Measurements from ENCODE around the gene TNFRSF1B.

The TNFRSF1B gene

DNA sequence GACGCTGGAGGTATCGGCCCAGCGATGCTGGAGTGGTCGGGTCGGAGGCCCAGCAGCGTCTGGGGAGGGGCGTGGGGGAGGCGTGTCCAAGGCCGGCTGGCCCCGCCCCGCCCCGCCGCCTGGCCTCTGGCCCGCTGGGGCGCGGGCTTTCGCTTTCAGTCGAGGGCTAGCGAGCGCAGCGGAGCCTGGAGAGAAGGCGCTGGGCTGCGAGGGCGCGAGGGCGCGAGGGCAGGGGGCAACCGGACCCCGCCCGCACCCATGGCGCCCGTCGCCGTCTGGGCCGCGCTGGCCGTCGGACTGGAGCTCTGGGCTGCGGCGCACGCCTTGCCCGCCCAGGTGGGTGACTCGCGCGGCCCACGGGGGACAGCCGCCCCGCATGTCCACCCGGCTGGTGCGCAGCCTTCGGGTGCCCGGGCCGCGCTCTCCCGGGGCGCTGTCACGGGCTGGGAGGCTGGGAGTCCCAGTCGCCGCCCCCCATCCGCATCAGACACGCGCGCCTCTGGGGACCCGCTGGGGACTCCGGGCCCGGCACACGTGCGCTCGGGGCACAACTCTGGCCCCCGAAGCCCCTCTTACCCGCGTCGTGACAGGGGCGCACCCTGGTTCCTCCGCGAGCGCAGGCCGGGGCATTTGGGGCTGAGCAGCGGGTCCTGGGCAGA, at the start of gene TNFRSF1B:
TNFRSF1B (plus strand) TSS at position 158 of the 659 bp plus-strand sequence; CDS start at position 259, 101 bp downstream.
- FAIRE-seq: no peak

DNA sequence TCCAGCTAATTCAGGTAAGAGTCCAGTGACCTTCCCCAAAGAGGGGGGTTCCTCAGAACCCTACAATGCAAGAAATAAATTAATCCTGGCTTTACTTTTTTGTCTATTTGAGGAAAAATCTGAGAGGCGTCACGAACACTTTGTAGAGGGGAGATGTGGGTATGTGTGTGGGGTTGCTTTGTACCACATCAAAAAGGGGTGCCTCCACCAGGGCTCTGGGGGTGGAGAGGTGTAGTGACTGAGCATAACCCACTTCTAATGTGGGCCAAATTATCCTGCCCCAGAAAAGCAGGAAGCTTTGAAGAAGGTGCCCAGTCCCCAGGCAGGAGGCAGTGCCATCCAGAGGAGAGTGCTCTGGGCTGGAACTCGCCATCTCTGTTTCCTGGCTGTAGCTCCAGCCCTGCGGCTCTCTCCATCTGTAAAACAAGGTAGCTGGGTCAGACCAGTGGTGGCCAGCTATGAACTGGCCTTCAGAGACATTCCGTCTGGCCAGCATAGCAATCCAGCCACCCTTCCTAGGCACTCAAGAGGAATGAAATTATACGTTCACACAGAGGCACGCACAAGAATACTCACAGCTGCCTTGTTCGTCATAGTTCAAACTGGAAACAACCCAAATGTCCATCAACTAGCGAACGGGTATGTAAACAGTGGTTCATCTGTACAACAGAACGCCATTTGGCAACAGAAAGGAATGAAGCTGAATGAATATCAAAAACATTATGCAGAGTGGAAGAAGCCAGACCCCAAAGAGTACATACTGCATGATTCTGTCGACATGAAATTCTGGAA, 45.4 kb upstream of the TNFRSF1B start:
- FAIRE-seq: no peak

DNA sequence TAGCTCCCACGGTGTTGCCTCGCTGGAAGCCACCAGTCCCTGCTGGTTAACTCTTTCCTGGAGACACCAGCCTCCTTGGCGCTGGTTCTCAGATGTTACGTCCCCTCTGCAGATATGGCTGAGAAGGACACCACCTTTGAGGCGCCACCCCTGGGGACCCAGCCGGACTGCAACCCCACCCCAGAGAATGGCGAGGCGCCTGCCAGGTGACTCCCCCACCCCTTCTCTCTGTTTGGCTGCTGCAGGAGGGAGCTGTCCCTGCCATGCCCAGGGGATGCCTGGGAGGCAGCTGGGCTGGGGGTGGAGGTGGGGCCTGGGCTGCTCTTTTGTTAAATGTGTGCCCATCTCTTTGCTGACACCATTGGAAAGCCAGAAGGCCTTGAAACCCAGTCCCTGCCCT, 43.6 kb upstream of the TNFRSF1B start:
- FAIRE-seq: no peak

GRCh38 chr1:12124693-12125421, 41.9 kb upstream of the TNFRSF1B start:
- FAIRE-seq: peak; percentile 93

- FAIRE-seq: no peak
Measured at GRCh38 chr1:12125422-12126355, 41.1 kb upstream of the TNFRSF1B start.

DNA sequence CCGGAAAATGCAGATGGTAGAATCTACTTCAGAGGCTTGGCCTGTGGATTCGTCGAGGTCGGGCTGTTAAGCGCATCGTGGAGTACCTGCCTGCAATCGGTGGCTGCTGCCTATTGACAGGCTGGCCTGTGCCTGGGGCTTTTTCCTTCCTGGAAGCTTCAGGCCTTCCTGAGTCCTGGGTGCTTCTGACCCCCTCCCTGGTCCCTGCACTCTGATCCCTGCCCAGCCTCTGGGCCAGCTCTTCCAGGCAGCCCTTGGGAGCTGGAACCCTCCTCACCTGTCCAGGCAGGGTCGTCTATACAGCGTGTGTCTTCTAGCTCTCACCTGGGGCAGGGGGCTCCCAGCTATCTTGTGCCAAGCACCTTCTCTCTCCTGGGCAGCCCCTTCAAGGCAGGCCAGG, 40.0 kb upstream of the TNFRSF1B start:
- FAIRE-seq: no peak

GRCh38 chr1:12127206-12127810, 39.5 kb upstream of the TNFRSF1B start:
- no peak for FAIRE-seq

- no peak for FAIRE-seq
Measured at GRCh38 chr1:12128120-12128519, 38.7 kb upstream of the TNFRSF1B start.

DNA sequence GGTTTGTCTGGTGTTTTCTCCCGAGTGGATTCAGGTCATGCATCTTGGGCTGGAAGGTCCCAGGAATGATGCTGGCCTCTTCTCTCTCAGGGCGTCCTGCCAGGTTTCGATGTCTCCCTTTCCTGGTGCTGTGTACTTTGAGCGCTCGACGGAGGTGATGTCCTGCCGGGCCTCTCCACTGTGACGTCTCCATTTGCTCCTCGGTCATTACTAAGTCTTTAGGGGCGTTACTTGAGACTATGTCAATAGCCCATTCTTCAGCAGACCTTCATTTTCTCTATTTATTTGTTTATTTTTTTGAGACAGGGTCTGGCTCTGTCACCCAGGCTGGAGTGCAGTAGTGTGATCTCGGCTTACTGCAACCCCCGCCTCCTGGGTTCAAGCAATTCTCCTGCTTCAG, 37.2 kb upstream of the TNFRSF1B start:
- no peak for FAIRE-seq

- no peak for FAIRE-seq
Measured at GRCh38 chr1:12130466-12131130, 36.2 kb upstream of the TNFRSF1B start.

- no peak for FAIRE-seq
Measured at GRCh38 chr1:12132078-12132477, 34.7 kb upstream of the TNFRSF1B start.

- no peak for FAIRE-seq
Measured at GRCh38 chr1:12134716-12135115, 32.1 kb upstream of the TNFRSF1B start.

DNA sequence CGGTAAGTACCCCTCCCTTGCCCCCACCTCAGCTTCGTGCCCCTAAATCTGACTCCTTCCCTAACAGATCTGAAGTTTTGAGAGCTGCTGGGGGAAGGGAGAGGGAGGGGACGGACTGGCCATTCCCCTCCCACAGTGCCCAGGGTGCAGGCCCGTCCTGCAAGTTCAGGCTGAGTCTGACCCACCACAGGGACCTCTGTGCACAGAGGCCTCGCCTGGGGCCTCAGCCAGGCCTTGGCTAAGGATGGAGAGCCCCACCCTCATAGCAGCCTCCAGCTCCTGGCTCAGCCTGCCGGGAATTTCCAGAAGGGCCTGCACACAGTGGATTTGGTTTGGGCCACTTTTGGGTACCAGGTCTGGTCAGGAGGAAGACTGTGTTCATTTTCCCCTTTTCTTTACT, 31.2 kb upstream of the TNFRSF1B start:
- no peak for FAIRE-seq

- no peak for FAIRE-seq
Measured at GRCh38 chr1:12136916-12137610, 29.7 kb upstream of the TNFRSF1B start.

DNA sequence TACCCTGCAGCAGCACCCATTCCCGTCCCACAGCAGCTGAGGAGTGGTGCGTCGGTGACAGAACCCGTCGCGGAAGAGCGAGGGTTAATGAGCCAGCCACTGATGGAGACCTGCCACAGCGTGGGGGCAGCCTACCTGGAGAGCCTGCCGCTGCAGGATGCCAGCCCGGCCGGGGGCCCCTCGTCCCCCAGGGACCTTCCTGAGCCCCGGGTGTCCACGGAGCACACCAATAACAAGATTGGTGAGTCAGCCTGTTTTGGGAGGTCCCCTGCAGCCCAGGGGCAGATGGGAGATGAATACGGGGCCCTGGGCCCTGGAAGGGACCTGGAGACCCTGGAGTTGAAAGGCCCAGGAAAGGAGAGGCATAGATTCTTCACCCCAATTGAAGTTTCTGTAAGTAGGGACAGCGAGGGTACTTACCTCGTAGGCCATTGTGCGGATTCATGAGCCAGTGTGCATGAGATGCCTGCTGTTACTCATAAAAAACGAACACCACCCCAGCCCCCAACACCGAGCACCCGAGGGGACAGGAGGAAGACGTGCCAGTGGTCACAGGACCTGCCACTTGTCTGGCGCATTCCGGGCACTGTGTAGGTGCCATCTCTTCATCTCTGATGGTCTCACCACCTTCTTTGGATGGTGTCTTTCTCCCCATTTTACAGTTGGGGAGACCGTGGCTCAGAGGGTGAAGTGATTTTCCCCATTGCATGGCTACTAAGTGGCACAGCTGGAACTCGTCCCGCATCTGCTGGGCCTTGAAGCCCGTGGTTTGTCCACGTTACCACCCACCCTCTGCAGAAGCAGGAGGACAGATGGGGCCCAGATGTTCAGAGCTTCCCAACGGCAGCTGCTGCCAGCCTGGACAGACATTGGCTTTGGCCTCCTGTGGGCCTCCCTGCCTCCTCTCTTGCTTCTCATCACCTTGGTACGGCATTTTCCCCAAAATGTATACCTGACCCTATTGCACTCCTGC, 28.3 kb upstream of the TNFRSF1B start:
- FAIRE-seq: no peak

GRCh38 chr1:12140016-12140415, 26.8 kb upstream of the TNFRSF1B start:
- FAIRE-seq: no peak

DNA sequence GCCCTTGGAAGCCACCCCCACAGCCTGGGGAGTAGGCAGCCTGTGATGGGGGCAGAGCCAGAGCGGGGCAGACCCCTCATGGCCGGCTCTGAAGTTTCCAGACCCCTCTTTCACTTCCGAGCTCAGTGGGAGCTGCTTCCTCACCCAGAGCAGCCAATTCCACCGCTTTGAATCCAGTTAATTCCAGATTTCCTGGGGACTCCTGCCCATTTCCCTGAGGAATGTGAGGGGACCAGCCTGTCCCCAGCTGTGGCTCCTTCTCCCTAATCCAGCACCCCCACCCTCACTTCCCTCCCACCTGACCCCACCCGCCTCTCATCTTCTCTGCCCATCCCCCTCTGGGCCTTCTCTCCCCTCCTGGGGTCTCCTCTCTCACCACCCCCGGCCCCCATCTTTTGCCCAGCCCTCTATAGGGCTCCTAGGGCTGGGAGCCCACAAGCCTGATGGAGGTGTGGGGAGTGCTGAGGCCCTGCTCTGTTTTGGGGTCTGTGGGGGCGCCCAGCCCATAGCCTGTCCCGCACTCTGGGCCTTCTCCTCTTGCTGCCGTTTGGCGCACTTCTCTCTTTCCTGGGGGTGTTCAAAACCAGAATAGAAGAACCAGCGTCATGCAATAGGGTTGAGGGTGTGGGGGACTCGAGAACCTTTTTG, 26.2 kb upstream of the TNFRSF1B start:
- no peak for FAIRE-seq

DNA sequence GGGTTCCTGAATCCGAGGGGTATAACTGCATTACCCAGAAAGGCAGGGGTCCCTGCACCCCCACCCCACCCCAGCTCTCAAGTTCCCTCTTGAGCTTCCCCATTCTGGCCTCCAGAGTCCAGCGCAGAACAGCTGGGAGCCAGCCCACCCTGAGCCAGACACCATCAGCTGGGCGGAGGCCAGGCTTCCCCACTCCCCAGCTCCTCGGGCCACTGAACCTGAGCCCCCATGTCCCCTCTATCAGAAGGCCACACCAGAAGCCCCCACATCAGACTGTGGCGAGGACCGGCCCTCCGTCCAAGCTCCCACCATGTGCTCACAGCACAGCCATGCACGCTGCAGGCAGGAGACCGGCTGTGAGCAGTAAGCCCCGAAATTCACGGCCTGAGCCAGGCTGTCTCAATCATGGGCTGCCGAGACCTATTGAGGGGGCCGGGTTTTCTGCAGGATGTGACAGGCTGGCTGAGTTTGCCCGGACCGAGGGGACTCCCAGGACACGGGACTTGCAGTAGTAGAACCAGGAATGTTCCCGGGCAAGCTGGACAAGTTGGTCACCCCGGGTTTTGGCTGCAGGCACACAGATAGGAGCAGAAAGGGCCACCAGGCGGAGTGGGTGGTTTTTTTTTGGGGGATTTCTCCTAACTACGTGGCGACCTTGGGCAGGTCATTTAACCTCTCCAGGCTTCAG, 25.5 kb upstream of the TNFRSF1B start:
- FAIRE-seq: no peak
